HG03520 (cell line): ENCODE results near the gene PTPN3.

Experiments used
- ATAC-seq: cut with Tn5 transposase; IDR thresholded peaks from one replicate; pipeline ENCODE4 v1.9.1; 2021; ENCODE audit warnings: mild to moderate bottlenecking, moderate library complexity; ENCODE audit not compliant: unreplicated experiment

PTPN3 gene

DNA sequence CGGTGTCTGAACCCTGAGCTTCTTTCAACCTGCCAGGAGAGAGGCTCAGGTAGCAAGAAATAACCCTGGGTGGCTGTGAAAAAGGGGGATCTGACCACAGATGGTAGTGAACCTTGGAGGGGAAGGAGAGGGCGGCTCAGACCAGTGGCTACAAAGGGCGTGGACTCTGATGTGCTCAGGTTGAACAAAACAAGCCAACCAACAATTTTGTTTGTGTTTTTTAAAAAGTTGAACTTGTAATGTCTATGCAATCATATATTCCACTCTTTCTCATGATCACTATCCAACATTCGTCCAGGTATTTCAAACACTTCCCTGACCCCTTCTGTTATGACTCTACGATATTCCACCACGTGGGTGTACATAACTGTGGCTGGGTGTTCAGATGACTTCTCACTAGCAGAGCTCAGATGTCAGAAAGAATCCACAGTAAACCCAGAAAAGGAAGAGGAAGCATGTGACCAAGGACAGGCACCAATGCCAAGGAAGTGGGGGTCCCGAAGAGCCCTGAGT, 20.0 kb downstream of the PTPN3 start:
- no peak for ATAC-seq

GRCh38 chr9:109477258-109478050, 20.7 kb downstream of the PTPN3 start:
- ATAC-seq: peak; percentile 71

- ATAC-seq: no peak
Measured at GRCh38 chr9:109476642-109477257, 21.4 kb downstream of the PTPN3 start.

- ATAC-seq: no peak
Measured at GRCh38 chr9:109475526-109475925, 22.6 kb downstream of the PTPN3 start.

DNA sequence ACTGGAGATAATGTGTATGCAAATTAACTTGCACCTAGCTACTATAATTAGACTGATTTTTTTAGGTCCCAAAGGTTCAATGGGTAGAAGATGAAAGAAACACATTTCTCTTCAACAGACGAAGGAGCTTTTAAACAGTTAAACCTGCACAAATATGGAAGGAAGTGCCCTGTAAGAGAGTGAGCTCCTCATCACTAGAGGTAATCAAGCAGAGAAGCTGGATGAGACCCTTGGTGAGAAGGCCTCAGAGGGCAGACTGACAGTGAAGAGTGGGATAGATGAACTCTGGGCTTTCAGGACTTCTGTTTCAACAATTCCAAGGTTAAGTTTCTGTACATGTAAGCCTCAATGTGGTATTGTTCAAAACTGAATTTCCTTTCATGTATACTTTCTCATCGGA, 23.2 kb downstream of the PTPN3 start:
- ATAC-seq: no peak

GRCh38 chr9:109474170-109474569, 23.9 kb downstream of the PTPN3 start:
- no peak for ATAC-seq

DNA sequence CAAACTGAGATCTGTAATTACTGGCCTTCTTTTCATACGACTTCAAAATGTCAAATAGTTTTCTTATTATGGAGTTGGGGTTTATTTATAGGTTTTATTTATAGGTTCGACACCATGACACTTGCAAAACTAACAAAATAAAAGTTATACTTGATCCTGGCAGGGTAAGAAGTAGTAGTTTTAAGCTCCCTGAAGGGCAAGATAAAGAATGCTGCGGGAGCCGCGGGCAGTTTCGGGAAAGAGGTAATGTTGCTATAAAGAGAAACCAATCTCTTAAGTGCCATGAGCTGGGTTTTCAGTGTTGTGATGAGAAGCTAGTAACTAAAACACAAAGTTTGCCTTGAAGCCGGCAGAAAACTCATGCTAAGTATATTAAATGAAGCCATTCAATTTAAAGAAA, 24.8 kb downstream of the PTPN3 start:
- ATAC-seq: no peak

- ATAC-seq: no peak
Measured at GRCh38 chr9:109471475-109472393, 26.4 kb downstream of the PTPN3 start.

GRCh38 chr9:109469646-109470358, 28.3 kb downstream of the PTPN3 start:
- ATAC-seq: peak; percentile 86

- ATAC-seq: no peak
Measured at GRCh38 chr9:109468927-109469326, 29.2 kb downstream of the PTPN3 start.

DNA sequence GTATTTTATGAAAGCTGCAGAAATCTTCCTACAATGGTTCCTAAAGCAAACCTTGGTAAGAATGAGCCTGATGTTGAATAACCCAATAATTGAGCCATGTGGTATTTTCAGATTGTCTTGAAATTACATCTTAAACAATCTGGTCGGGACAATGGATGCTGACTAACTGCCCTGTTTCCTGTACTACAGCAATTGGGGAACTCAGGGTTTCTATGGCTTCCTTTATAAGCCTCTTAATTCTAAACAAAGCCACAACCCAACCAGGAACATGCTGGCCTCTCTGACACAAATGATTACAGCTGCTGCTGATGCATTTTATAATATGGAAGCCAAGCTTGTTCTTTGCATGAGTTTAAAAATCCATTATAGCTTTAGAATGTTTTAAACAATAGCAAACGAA, 30.2 kb downstream of the PTPN3 start:
- no peak for ATAC-seq

- no peak for ATAC-seq
Measured at GRCh38 chr9:109466623-109467590, 31.2 kb downstream of the PTPN3 start.

DNA sequence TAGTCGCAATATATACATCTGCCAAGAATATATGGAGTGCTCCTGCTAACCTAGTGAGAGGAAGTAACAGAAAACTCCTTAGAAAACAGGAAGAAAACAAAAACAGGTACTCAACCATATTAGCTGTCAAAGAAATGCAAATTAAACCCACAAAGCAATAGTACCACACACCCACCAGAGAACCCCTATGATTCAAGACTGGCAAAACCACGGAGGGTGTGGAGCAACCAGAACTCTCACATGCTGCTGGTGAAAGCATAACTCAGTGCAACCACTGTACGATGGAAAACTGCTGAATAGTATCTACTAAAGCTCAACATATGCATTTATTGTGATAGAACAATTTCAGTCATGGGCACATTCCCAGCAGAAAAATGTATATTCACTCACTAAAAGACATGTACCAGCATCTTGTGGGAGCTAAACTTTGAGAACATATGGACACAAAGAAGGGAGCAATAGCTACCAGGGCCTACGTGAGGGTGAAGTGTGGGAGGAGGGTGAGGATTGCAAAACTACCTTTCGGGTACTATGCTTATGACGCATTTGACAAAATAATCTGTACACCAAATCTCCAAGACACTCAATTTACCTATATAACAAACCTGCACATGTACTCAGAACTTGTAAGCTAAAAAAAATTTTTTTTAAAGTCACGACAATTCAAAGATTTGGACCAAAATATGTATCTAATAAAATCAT, 34.0 kb downstream of the PTPN3 start:
- no peak for ATAC-seq

GRCh38 chr9:109460576-109460975, 37.5 kb downstream of the PTPN3 start:
- ATAC-seq: no peak

GRCh38 chr9:109459423-109459822, 38.7 kb downstream of the PTPN3 start:
- no peak for ATAC-seq

DNA sequence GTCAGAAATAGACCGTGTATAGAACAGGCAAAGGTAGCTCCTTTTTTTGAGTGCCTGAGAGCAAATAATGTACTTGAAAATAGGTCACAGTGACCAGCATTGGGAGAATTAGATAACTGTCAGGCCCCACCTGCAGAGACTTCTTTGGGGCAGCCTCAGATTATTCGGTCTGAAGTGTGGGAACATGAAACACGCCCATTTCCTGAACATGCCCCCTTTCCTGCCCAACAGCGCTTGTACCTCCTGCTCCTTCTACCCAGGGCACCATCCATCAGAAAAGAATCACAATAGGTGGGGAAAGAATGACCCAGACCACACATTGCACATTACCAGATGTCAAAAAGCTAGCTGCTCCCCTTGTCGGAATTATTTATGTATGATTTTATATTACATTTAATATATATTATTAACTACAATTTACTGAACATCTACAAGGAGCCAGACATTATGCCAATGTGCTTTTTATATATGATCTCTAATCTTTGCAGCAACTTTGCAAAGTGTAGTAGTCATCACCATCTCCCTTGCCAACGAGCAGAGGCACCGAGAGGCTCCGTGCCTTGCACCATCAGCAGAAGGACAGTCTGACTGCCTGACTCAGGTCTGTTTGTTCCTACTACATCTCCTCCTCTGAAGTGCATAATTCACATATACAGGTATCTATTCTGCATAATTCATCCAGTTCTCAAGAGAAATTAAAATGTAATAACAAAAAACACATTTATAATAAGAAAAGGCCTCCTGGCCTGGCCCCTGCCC, 39.5 kb downstream of the PTPN3 start:
- ATAC-seq: no peak

DNA sequence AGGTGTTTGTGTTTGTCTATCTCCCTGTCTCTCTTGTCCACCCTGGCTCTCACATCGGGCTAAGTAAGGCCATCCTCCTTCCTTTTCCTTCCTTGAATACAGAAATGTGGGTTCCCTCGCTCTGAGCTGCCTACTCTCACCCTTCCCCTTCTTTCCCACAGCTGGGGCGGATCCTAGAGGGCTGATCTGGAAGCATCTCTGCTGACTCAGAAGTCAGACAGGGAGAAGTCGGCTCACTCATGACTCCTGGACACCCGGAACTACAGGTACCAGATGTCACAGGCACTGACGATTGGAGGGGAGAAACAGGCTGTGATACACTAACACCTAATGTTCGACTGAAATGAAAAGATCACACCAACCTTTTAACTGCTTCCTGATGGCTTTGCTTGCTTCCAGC, 41.3 kb downstream of the PTPN3 start:
- ATAC-seq: no peak

DNA sequence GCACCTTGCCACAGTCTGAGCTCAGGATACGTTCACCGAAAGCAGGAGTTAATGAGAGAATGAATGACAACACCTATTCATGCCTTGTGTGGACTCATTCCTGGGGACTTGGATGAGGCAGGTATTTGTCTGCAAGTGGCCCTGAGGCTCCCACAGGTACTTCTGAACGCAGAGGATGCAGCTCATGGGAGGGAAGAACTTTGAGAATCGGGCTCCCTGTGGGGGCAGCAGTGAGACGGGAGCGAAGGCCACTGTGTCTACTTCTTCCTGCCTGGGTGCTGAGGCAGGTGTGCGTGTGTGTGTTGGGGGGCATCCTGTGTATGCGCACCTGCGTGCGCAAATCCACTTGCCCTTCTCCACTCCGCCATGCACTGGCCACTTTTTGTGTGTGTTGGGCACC, 42.2 kb downstream of the PTPN3 start:
- no peak for ATAC-seq
